GM19023 (cell line): Measurements from ENCODE around the gene THBD.

Experiments used
- ATAC-seq: cut with Tn5 transposase; IDR thresholded peaks from one replicate; pipeline ENCODE4 v1.9.1; 2021; ENCODE audit warnings: mild to moderate bottlenecking, moderate library complexity; ENCODE audit not compliant: unreplicated experiment

The THBD gene

GRCh38 chr20:23017516-23017915, 32.0 kb downstream of the THBD start:
- ATAC-seq: no peak

- no peak for ATAC-seq
Observed at GRCh38 chr20:23013429-23013828, 36.0 kb downstream of the THBD start.

GRCh38 chr20:23011008-23011721, 38.3 kb downstream of the THBD start:
- ATAC-seq: no peak

- no peak for ATAC-seq
Observed at GRCh38 chr20:23010096-23010495, 39.4 kb downstream of the THBD start.

GRCh38 chr20:23009636-23010035, 39.8 kb downstream of the THBD start:
- no peak for ATAC-seq

- ATAC-seq: no peak
Observed at GRCh38 chr20:23008667-23009066, 40.8 kb downstream of the THBD start.

- ATAC-seq: no peak
Observed at GRCh38 chr20:23007886-23008655, 41.4 kb downstream of the THBD start.

GRCh38 chr20:23007462-23007861, 42.0 kb downstream of the THBD start:
- ATAC-seq: no peak

- ATAC-seq: no peak
Observed at GRCh38 chr20:23005776-23006175, 43.7 kb downstream of the THBD start.

GRCh38 chr20:23003881-23004460, 45.5 kb downstream of the THBD start:
- ATAC-seq: no peak

GRCh38 chr20:23003077-23003635, 46.3 kb downstream of the THBD start:
- ATAC-seq: no peak

GRCh38 chr20:23002276-23002675, 47.2 kb downstream of the THBD start:
- no peak for ATAC-seq

- no peak for ATAC-seq
Observed at GRCh38 chr20:23000232-23000947, 49.1 kb downstream of the THBD start.

GRCh38 chr20:22999756-23000155, 49.7 kb downstream of the THBD start:
- ATAC-seq: no peak

- no peak for ATAC-seq
Observed at GRCh38 chr20:22998476-22998875, 51.0 kb downstream of the THBD start.

- no peak for ATAC-seq
Observed at GRCh38 chr20:22995923-22996322, 53.5 kb downstream of the THBD start.
